Upper lobe of left lung (tissue), 6 donors: Measurements from ENCODE around the gene TMEM129. TPM values are rescaled to one million over a fixed set of nuclear protein-coding genes. Genes with fewer than 3 reads are reported as not detected.
A peak's percentile ranks its signal among the peaks of the same experiment; 100 is the strongest.

Source experiments
- ATAC-seq, 2 donors: fragments of 200-7000 bp; cut with Tn5 transposase; one replicate each; pipeline ENCODE4 v1.9.1; 2022; ENCODE audit warnings: mild to moderate bottlenecking in 2 of 2, moderate library complexity in 2 of 2; ENCODE audit not compliant: low FRiP score in 2 of 2
- DNase-seq, 2 donors: peaks; one replicate each; pipeline ENCODE4 v3.0.0-alpha.2; 2019 to 2020
- H3K27ac ChIP-seq, 4 donors: fragments of 200-600 bp; sonication (generic); one replicate each; pipeline ENCODE4 v1.5.1; 2016 to 2019
- H3K27me3 ChIP-seq, 4 donors: fragments of 200-600 bp; sonication (generic); one replicate each; pipeline ENCODE4 v1.5.1; 2017 to 2019
- H3K36me3 ChIP-seq, 4 donors: fragments of 200-600 bp; sonication (generic); one replicate each; pipeline ENCODE4 v1.5.1; 2016 to 2019
- H3K4me1 ChIP-seq, 4 donors: fragments of 200-600 bp; sonication (generic); one replicate each; pipeline ENCODE4 v1.5.1; 2018 to 2019
- H3K4me3 ChIP-seq, 4 donors: fragments of 200-600 bp; sonication (generic); one replicate each; pipeline ENCODE4 v1.5.1; 2017 to 2019; ENCODE audit warnings: mild to moderate bottlenecking in 2 of 4, moderate library complexity in 1 of 4
- H3K9me3 ChIP-seq, 4 donors: fragments of 200-600 bp; sonication (generic); one replicate each; pipeline ENCODE4 v1.5.1; 2018 to 2019
- CTCF ChIP-seq, 6 experiments: fragments of 450-650 bp in 4 of 6; fragments of 200-600 bp in 2 of 6; sonication (generic) in 2 of 6; IDR thresholded peaks; one replicate each; pipeline ENCODE4 v1.5.1; 2016 to 2019; ENCODE audit warnings: antibody characterized with exemption in 6 of 6
- EP300 ChIP-seq, 4 donors: sonication (generic); formaldehyde crosslinking; IDR thresholded peaks; one replicate each; pipeline ENCODE4 v1.5.1; 2017; ENCODE audit warnings: antibody characterized with exemption in 4 of 4, control low read depth in 2 of 4
- POLR2A ChIP-seq, 4 donors: fragments of 450-650 bp; IDR thresholded peaks; one replicate each; pipeline ENCODE4 v1.5.1; 2016 to 2017; ENCODE audit warnings: antibody characterized with exemption in 4 of 4, mild to moderate bottlenecking in 2 of 4
- POLR2AphosphoS5 ChIP-seq, 2 donors: sonication (generic); formaldehyde crosslinking; IDR thresholded peaks; one replicate each; pipeline ENCODE4 v1.5.1; 2017; ENCODE audit warnings: antibody characterized with exemption in 2 of 2
- WGBS, 2 donors: methylation state at CpG; one replicate each; pipeline ENCODE4 v1.1.5; 2017 to 2018; 5-methylcytosine and 5-hydroxymethylcytosine counted together
- total RNA-seq, 6 donors: library from RNA; depleted of rRNA in 4 of 6; stranded (reverse); fragments of >200 nt in 4 of 6; gene quantifications; one replicate each; pipeline versions ENCODE4 v1.1.0 to v1.2.1, GENCODE V29; 2016 to 2021
- donor health status: DM: no; HTN: no; CAD: no; lungs with moderate emphysema.
- donor health status: DM: no; HTN: yes; CAD: no; lungs with severe emphysema.

Gene TMEM129
- total RNA-seq, 6 donors from 2014 or later, result 38.9 to 99.1 (median 49.6) TPM

GRCh38 chr4:1731180-1731579 lies 10.1 kb upstream of the TMEM129 start:
- DNase-seq (peak in 1 of 2 donors; percentile 41), ATAC-seq (no peak)
- no peak overlapping the region for H3K4me3 ChIP-seq
- TF ChIP-seq CTCF (IDR thresholded peaks at IDR 0.05), result no peak
- no peak overlapping the region for H3K27ac ChIP-seq
- peaks cover 0 to 54% (median 34%) of the 10 kb centered on the region in 4 donors for H3K36me3 ChIP-seq
- H3K27me3 ChIP-seq, result no peaks in the 10 kb centered on the region
- H3K9me3 ChIP-seq, result no peaks in the 10 kb centered on the region
- WGBS, 2 donors, result 90 to 98% methylated on average over 5 to 10 of the region's 10 CpGs
- H3K4me1 ChIP-seq, result peaks cover 28 to 42% (median 35%) of the 10 kb centered on the region in 4 donors

DNA sequence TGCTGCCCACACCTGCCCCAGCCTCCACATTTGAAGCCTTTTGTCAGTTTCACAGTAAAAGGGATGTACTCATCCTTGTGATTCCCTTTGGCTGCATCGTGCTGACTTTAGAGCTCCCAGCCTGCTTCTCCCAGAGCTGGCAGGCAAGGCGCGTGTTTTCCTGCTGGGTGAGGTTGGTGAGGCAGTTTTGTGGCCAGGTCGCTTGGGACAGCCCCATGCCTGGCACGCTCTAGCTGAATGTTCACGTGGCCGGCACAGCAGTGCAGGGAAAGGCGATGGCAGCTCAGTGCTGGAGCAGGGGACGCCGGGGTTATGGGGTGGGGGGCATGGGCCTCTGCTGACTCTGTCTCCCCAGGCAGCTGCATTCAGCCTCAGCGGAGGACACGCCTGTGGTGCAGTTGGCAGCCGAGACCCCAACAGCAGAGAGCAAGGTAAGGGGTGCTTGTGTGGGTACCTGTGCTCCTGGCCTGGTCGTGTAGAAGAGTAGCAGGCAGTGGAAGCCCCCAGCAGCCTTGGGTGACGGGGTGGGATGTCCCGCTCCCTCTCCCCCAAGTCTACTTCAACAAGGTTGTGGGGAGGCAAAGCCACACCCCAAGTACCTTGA lies 9.5 kb upstream of the TMEM129 start:
- Histone ChIP-seq H3K4me3 (no peak overlapping the region), H3K9me3 (no peaks in the 10 kb centered on the region), H3K27ac (no peak overlapping the region), H3K4me1 (peaks cover 30 to 48% (median 38%) of the 10 kb centered on the region in 4 donors), H3K27me3 (no peaks in the 10 kb centered on the region), H3K36me3 (peaks cover 0 to 50% (median 30%) of the 10 kb centered on the region in 4 donors)
- no peak for ATAC-seq
- no peak for TF ChIP-seq EP300 (IDR thresholded peaks at IDR 0.05)
- TF ChIP-seq CTCF (IDR thresholded peaks at IDR 0.05), result no peak
- TF ChIP-seq POLR2A (IDR thresholded peaks at IDR 0.05), result no peak
- TF ChIP-seq POLR2AphosphoS5 (IDR thresholded peaks at IDR 0.05), result no peak
- DNase-seq, result no peak
- WGBS, 2 donors, result 96 to 98% methylated on average over 10 to 16 of the region's 16 CpGs

- TF ChIP-seq POLR2AphosphoS5 (IDR thresholded peaks at IDR 0.05) (no peak), EP300 (IDR thresholded peaks at IDR 0.05) (no peak), POLR2A (IDR thresholded peaks at IDR 0.05) (no peak), CTCF (IDR thresholded peaks at IDR 0.05) (no peak)
- 72 to 80% methylated on average over 20 to 30 of the region's 31 CpGs for WGBS, 2 donors
- H3K27ac ChIP-seq, result peak overlapping the region; percentile 56 to 86 (median 72)
- peak in 1 of 2 donors; percentile 67 for DNase-seq
- H3K27me3 ChIP-seq, result no peaks in the 10 kb centered on the region
- H3K36me3 ChIP-seq, result peaks cover 0 to 44% (median 19%) of the 10 kb centered on the region in 4 donors
- H3K4me1 ChIP-seq, result peaks cover 30 to 53% (median 38%) of the 10 kb centered on the region in 4 donors
- no peak for ATAC-seq
- H3K9me3 ChIP-seq, result no peaks in the 10 kb centered on the region
- peak overlapping the region in 3 of 4 donors; percentile 19 to 37 (median 23) for H3K4me3 ChIP-seq
Observed at GRCh38 chr4:1728061-1728980, 7.2 kb upstream of the TMEM129 start.

- Histone ChIP-seq H3K36me3 (peaks cover 0 to 35% (median 14%) of the 10 kb centered on the region in 4 donors), H3K27me3 (no peaks in the 10 kb centered on the region), H3K27ac (peak overlapping the region; percentile 56 to 86 (median 79)), H3K9me3 (no peaks in the 10 kb centered on the region), H3K4me3 (peak overlapping the region in 3 of 4 donors; percentile 19 to 37 (median 23)), H3K4me1 (peaks cover 35 to 57% (median 44%) of the 10 kb centered on the region in 4 donors)
- ATAC-seq (peak; percentile 47 to 67), DNase-seq (peak in 1 of 2 donors; percentile 89)
- 51 to 55% methylated on average over 15 to 18 of the region's 18 CpGs for WGBS, 2 donors
- peak in 1 of 2 donors; percentile 63 for TF ChIP-seq POLR2AphosphoS5 (IDR thresholded peaks at IDR 0.05)
- no peak for TF ChIP-seq EP300 (IDR thresholded peaks at IDR 0.05)
Observed at GRCh38 chr4:1727117-1728031, 6.3 kb upstream of the TMEM129 start.
